Measurements from ENCODE around the gene EEPD1.
"Not testable (repeated sequence)": the region's sequence is repeated elsewhere in the genome, so short reads cannot be mapped to it uniquely, and the experiment has no call there.

Gene EEPD1

DNA sequence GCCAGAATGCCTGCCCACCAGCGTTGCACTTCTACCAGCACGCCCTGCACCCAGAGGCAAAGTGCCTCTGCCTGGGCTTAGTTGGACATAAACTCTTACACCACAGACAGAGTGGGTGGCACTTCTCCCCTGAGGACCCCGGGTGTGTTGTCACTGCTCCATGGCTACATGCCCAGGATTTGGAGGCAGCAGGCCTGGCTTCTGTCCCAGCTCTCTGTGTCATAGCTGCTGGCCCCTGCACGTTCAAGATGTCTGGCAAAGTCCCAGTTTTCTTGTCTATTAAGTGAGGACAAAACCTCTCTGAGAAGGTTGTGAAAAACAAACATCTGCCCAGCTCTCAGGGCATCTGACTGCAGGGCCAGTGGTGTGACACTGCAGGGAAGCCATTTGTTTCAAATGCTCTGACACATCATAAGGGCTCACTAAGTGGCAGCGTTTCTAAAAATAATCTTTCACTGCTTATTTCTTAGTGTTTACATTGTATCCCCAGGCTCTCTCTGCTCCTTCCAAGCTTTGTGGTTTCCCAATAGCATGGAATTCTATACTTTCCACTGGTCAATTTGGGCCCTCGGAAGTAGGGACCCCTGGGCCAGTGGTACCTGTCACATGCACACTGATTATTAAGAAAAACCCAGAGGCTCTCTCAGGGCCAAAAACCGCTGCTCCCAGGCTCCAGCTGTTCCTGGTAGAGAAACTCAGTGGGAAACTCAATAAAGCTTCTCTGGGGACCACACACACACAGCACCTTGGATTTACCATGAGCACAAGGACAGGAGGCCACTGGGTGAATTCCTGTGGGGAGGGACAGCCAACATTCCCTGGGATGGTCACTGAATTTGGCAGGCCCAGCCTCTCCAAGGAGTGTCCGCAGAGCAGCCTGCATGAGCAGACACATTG is 150.4 kb downstream of the EEPD1 start:
- peak; percentile 78 for FAIRE-seq

- FAIRE-seq = no peak
Measured at GRCh38 chr7:36304099-36304425, 151.0 kb downstream of the EEPD1 start.

DNA sequence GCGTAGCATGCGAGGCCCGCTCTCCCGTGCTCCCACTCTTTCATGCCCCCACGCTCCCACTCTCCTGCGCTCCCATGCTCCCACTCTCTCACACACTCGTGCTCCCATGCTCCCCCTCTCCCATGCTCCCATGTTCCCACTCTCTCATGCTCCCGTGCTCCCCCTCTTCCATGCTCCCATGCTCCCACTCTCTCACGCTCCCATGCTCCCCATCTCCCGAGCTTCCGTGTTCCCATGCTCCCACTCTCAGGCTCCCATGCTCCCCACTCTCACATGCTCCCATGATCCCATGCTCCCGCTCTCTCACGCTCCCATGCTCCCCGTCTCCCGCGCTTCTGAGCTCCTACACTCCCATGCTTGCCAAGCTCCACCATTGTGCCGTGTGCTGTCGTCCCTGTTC is 152.2 kb downstream of the EEPD1 start:
- no peak for FAIRE-seq

- no peak for FAIRE-seq
Measured at GRCh38 chr7:36305648-36306047, 152.6 kb downstream of the EEPD1 start.

DNA sequence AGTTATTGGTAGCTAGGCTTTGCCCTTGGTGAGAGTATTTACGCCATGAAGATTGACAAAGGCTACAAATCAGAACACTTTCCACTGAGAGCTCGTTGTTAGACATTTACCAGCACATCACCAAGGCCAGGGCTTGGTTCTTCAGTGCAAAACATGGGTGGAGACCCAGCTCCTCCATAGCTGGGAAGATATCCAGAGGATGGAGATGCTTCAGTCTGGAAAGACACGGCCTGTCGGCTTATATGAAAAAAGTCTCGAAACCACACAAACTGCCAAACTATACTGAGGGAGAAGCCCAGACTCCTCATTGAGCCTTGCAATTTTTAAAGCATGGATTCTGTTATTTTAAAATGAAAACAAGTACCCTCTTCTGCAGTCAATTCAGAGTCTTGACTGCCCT is 153.2 kb downstream of the EEPD1 start:
- no peak for FAIRE-seq

DNA sequence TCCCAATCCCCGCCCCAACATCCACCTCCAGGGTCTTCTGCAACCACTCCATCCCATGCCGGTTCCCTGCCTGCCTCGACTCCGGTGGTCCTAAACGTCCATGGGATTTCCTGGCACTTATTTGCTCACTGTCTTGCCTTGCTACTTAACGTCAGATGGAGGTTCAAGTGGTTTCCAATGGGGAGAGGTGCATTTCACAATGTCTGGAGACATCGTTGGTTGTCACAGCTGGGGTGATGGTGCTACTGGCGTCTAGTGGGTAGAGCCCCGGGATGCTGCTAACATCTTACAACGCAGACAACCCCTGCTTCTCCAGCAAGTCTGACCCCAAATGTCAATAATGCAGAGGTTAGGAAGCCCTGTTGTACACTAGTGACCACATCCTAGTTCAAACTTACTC is 153.7 kb downstream of the EEPD1 start:
- FAIRE-seq = no peak

- FAIRE-seq = no peak
Measured at GRCh38 chr7:36308031-36308430, 155.0 kb downstream of the EEPD1 start.

GRCh38 chr7:36309301-36309700 is 156.2 kb downstream of the EEPD1 start:
- no peak for FAIRE-seq

DNA sequence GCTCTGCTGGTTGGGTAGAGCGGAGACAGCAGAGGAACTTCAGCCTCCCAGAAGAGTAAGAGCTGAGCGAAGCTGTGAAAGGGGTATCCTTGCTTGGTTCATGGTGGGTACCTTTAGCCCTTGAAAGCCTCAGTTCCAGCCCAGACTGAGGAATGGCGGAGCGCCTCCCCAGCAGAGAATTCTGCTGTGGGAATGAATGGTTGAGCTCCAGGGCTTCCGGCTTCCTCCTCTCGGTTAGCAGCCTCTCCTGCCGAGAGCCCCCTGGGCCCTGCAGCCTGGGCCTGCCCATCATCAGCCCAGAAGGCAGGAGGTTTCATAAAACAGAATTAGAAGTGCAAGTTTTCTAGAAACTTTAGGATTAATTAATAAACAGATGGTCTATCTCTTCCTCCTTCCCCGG is 156.7 kb downstream of the EEPD1 start:
- no peak for FAIRE-seq

- no peak for FAIRE-seq
Measured at GRCh38 chr7:36310897-36311296, 157.8 kb downstream of the EEPD1 start.

DNA sequence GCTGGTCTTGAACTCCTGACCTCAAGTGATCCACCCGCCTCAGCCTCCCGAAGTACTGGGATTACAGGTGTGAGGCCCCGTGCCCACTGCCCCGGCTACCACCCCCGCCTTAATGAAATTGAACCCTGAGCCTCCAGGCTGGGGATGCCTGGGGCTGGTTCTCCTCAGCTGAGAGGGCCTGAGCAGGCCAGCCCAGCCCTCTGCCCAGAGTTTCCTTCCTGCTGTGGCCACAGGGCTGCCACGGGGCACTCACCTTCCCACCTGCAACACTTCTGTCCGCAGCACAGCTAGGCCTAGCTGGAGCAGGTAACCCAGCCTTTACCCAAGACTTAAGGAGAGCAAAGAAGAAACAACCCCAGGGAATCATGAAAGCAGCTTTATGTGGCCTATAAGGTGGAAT is 158.5 kb downstream of the EEPD1 start:
- FAIRE-seq = no peak

DNA sequence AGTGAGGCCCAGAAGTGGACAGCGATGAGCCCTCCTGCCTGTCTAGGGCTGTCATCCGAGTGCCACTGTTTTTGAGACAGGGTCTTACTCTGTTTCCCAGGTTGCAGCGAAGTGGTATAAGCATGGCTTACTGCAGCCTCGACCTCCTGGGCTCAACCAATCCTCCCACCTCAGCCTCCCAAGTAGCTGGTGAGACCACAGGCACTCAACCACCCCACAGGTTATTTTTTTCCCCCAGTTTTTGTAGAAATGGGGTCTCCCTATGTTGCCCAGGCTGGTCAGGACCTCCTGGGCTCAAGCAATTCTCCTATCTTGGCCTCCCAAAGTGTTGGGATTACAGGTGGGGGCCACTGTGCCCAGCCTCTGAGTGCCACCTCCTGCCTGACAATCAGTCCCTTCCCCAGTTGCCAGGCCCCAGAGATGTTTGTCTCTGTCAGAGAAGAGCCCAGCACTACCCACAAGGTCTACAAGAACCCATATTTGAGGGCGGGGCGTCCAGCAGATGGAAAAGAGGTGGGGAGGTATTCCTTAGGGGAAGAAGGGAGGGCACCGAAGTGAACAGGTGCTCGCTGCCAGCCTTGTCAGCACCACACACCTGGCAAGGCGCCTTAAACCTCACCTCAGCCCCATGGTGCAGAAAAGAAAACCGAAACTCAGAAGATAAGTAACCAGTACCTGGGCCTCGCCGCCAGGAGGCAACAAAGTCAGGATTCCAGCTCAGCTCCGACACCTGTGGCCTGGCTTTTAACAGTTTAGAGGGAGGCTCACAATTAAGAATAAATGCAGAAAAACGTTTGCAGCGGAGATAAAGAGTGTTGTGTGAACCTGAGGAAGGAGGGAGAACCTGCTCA is 159.2 kb downstream of the EEPD1 start:
- FAIRE-seq = no peak

DNA sequence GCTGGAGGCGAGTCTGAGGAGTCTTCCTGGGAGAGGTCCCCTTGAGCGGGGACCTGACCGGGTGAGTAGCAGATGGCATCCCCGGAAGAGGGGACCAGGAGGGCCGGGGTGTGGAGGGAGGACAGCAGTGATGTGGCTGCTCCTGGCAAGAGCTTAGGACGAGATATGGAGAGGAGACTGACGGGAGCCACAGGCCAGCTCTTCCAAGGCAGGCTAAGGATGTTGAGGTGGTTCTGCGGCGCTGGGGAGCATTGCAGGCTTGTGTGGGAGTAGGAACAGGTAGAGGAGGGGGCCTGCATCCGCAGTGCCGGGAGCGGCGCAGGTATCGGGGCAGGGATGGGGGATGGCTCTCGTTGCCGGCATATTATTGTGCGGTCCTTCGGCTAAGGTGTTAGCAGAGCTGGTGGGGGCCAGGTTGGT is 159.9 kb downstream of the EEPD1 start:
- FAIRE-seq = no peak

- no peak for FAIRE-seq
Measured at GRCh38 chr7:36313607-36314006, 160.6 kb downstream of the EEPD1 start.

DNA sequence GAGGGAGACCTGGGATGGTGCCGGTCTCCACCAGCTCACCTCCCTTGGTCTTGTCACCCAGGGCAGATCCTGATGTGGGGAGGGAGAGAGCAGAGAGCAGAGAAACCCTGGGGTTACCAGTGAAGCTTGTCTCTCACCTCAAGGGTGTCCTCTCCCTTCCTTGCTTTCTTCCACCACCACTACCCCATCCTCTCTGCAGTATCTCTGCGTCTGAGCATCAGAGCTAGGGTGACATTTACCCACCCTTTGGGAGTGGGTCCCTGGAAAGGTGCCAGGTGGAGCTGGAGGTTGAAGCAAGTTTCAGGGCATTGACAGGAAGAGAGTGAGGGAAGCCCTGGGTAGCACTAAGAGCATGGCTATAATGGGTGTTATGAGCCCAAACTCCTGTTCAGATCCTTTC is 161.4 kb downstream of the EEPD1 start:
- FAIRE-seq = no peak

- FAIRE-seq = no peak
Measured at GRCh38 chr7:36315309-36315944, 162.4 kb downstream of the EEPD1 start.

GRCh38 chr7:36316319-36316718 is 163.3 kb downstream of the EEPD1 start:
- FAIRE-seq = no peak

GRCh38 chr7:36317276-36317675 is 164.2 kb downstream of the EEPD1 start:
- FAIRE-seq = no peak

DNA sequence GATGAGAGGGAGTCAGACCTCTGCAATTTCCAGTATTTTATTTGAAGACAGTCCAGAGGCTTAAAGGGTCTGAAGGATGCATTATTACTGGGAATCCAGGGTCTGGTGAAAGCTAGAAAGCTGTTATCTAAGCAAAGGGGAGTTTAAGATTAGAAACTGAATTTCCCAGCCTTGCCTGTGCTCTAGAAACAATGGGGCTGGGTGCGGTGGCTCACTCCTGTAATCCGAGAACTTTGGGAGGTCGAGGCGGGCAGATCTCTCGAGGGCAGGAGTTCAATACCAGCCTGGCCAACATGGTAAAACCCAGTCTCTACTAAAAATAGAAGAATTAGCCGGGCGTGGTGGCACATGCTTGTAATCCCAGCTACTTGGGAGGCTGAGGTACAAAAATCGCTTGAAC is 165.1 kb downstream of the EEPD1 start:
- no peak for FAIRE-seq

DNA sequence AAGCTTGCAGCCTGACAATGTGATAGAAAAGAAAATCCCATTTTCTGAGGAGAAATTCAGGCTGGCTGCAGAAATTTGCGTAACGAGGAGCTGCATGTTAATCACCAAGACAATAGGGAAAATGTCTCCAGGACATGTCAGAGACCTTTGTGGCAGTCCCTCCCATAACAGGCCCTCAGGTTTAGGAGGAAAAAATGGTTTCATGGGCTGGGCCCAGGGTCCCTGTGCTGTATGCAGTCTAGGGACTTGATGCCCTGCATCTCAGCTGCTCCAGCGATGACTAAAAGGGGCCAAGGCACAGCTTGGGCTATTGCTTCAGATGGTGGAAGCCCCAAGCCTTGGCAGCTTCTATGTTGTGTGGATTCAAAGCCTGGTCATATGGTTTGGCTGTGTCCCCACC is 168.2 kb downstream of the EEPD1 start:
- not testable (repeated sequence) for FAIRE-seq

- FAIRE-seq = no peak
Measured at GRCh38 chr7:36336390-36336789, 183.3 kb downstream of the EEPD1 start.

GRCh38 chr7:36338256-36338655 is 185.2 kb downstream of the EEPD1 start:
- FAIRE-seq = no peak

GRCh38 chr7:36343548-36343947 is 190.5 kb downstream of the EEPD1 start:
- FAIRE-seq = no peak

- FAIRE-seq = no peak
Measured at GRCh38 chr7:36344622-36345021, 191.6 kb downstream of the EEPD1 start.

Measured in islet of Langerhans (tissue), 1 donor.